ENCODE measurements around the gene MTERF1.

DNA sequence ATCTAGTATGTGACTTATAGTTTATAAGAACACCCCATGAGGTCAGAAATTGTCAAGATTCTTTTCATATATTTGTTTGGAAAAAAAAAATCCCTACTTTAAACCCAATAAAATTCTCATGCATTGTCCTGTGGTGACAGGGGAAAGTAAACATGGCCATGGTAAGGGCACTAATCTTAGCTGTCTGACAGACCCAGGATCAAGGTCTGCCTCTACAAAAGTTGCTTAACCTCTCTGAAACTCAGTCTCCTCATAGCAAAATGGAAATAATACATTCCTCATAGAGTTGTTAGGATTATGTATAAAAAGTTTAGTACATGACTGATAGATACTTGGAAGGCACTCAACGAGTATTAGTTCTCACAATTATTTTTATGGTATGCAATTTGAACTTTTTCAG is 37.9 kb upstream of the MTERF1 start:
- no peak for TF ChIP-seq EZH2 (IDR thresholded peaks at IDR 0.05; ENCODE audit: borderline replicate concordance, low read depth, low read length, severe bottlenecking)
- TF ChIP-seq, protein P1, sequence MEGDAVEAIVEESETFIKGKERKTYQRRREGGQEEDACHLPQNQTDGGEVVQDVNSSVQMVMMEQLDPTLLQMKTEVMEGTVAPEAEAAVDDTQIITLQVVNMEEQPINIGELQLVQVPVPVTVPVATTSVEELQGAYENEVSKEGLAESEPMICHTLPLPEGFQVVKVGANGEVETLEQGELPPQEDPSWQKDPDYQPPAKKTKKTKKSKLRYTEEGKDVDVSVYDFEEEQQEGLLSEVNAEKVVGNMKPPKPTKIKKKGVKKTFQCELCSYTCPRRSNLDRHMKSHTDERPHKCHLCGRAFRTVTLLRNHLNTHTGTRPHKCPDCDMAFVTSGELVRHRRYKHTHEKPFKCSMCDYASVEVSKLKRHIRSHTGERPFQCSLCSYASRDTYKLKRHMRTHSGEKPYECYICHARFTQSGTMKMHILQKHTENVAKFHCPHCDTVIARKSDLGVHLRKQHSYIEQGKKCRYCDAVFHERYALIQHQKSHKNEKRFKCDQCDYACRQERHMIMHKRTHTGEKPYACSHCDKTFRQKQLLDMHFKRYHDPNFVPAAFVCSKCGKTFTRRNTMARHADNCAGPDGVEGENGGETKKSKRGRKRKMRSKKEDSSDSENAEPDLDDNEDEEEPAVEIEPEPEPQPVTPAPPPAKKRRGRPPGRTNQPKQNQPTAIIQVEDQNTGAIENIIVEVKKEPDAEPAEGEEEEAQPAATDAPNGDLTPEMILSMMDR (IDR thresholded peaks at IDR 0.05; ENCODE audit: borderline replicate concordance, extremely low read depth, low read length, poor library complexity, severe bottlenecking) = no peak

Measured in DND-41 (cell line).